Renal cortical epithelial cell (primary cell): Measurements from ENCODE around the gene SERPINA1. TPM values are rescaled to one million over a fixed set of nuclear protein-coding genes. Genes with fewer than 3 reads are reported as not detected.

Source experiments
- DNase-seq: peaks from one replicate; pipeline ENCODE4 v3.0.0-alpha.2; 2011; ENCODE audit warnings: low read depth
- total RNA-seq: library from RNA; depleted of rRNA; stranded (reverse); fragments of >200 nt; gene quantifications from 2 replicates; pipeline ENCODE4 v1.2.3, GENCODE V29; 2014

SERPINA1 gene
- total RNA-seq, 1 donor from 2014 or later, result 137 TPM

DNA sequence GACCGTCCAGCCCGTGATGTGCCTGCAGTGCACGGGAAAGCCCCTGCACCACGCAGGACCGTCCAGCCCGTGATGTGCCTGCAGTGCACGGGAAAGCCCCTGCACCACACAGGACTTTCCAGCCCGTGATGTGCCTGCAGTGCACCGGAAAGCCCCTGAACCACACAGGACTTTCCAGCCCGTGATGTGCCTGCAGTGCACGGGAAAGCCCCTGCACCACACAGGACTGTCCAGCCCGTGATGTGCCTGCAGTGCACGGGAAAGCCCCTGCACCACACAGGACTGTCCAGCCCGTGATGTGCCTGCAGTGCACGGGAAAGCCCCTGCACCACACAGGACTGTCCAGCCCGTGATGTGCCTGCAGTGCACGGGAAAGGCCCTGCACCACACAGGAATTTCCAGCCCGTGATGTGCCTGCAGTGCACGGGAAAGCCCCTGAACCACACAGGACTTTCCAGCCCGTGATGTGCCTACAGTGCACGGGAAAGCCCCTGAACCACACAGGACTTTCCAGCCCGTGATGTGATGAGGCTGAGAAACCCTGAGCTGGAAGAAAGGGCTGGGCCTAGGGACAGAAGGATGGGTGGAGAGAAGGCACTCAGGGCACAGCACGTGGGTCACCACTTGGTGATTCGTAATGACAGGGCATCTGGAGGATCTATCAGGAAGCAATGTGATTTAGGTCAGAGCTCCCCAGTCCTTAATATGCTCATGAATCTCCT, 42.2 kb downstream of the SERPINA1 start:
- DNase-seq, result peak; percentile 72

DNA sequence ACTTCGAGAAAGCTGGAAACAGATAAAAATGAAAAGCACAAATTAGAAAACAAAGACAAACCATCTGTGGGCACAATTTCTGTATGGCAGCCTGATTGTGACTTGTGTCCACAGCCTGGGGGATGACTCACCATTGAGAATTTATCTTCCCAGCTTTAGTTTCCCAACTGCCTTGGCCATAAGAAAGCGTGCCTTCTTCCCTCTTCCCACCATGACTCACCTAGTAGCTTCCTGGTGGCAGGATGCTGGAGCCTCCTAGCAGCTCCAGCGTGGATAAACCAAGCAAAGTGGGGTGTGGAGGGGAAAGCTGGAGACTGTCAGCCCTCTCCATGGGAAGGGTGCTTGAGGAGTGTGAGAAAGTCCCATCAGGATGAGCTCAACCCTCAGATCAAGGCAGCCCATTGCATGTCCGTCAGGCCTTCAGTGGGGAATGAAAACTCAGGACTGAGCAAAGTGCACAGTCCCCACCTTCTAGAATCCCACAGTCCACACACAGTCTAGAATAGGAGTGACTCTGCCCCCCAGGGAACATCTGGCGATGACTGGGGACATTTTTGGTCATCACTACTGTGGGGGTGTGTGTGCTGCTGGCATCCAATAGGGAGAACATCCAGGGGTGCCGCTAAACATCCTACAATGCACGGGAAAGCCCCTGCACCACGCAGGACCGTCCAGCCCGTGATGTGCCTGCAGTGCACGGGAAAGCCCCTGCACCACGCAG, 42.9 kb downstream of the SERPINA1 start:
- peak; percentile 97 for DNase-seq

DNA sequence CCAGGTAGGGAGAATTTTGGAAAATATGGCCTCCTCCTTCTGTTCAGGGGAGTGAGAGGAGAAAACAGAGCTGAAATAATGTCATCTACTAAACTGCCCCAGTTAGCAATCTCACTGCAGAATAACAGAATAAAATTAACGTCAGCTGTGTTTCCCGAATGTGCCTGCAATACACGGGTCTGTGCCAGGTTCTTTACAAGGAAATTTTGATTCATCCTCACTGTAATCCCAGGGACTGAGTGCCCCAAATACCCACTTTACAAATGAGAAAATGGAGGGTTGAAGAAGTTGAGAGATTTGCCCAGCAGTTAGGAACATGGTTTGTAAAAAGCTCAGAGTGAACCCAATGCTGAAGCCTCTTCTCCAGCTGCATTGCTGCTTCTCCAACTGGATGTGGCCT, 44.0 kb downstream of the SERPINA1 start:
- DNase-seq, result no peak

DNA sequence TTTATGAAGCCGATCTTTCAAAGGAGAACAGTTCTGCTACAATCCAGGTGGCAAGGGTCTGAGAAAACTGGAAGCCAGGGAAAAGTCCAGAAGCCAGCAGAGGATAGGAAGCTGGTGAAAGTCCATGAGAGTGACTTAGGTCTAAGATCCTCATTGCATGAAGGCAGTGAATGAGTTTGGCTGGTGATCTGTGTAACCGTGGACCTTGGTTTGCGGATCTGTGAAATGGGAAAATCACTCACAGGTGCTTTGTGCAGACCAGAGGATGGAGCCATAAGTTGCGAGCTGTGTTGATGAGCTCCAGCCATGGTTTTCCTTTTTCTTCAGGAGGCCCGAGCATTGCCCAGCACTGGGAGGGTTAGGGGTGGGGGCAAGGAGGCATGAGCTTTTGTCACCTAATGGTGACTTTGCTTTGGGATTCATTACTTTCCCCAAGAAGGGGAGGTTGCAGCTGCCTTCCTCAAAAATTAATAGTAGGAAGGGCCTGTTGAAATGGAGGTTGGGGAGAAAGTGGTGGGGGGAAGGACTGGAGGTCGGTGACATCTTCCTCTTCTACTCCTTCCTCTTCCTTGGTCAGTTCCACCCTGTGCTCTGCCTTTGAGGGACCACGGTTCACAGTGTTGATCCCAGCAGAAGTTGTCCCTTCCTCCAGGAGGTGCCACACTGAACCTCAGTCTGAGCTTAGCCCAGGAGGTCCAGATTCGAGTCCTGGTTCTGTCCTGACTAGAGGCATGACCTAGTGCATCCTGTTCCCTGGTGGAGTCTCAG, 45.0 kb downstream of the SERPINA1 start:
- no peak for DNase-seq

DNA sequence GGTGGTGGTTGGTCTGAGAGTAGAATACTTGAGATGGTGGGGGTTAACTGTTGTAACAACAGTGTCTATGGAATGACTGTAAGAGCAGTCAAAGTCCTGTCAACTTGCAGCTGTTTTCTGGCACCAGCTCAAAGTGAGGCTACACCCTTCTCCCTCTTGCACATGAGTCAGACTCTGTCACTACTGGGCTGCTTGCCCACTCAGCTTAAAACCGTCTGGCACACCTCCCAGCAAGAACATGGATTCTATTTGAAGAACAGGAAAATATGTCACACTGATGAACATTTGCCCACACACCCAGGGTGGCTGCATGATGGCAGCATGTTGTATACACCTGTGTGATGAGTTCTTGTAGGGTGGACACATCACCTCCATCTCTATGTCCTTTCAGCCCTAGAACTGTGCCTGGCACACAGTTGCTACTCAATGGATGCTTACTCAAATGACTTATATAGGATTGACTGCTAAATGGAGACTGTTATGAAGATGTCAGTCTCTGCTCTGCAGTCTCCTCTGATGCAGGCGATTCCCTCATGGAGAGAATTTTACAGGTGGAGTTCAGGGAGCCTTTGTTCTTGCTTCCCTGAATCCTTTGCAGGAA, 46.0 kb downstream of the SERPINA1 start:
- DNase-seq, result peak; percentile 99

DNA sequence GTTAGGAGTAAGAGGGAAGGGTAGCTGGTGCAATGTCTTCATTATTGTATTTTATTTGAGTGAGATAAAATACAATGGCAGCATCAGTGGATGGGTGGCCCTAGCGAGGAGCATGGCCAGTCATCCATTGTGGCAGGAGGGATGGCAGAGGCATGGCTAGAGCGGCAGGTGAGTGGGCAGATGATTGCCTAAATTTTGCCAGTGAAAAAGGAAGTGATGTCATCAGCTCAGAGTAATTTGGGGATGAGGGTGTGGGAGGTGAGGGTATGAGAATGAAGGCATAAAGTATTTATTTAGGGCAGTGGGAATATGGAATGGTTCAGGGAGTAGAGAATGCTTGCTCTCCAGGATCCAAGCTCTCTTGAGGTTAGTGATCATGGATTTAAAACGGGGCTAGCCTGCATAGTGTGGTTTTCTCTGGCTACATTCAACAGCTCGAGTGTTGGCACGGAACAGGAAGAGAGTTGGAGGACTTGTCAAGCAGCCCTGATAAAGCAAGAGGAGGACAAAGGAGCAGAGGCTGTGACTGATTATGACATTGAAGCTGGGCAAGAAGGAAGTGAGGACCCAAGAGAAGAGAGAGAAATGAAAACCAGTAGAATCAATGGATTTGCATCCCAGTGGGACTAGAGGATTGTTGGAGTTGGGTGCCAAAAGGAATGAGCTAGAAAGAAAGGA, 46.6 kb downstream of the SERPINA1 start:
- no peak for DNase-seq

DNA sequence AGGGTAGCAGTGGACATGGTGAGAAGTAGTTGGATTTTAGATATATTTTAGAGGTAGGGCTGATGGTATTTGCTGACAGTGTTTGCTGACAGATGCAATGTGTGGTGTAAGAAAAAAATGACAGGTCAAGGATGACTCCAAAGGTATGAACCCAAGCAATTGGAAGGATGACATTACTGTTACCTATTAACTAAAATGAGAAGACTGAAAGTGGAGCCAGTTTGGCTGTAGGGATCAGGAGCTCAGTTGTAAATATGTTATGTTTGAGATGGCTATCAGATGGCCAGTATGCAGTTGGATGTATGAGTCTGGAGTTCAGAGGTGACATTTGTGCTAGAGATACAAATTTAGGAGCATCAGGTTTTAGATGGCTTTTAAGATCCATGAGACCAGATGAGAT, 47.9 kb downstream of the SERPINA1 start:
- peak; percentile 24 for DNase-seq

DNA sequence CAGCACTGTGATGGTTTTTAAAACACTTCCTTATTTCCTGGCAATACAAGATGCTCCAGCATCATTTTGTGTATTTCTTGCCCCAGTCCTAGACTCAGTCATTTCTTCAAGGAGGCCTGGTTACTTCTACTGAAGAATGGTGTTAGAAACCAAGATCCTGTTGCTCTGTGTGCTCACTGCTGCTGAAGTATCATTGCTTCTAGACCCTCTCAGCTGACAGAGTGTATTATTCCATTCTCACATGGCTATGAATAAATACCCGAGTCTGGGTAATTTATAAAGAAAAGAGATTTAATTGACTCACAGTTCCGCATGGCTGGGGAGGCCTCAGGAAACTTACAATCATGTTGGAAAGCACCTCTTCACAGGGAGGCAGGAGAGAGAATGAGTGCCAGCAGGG, 50.4 kb downstream of the SERPINA1 start:
- DNase-seq, result no peak

DNA sequence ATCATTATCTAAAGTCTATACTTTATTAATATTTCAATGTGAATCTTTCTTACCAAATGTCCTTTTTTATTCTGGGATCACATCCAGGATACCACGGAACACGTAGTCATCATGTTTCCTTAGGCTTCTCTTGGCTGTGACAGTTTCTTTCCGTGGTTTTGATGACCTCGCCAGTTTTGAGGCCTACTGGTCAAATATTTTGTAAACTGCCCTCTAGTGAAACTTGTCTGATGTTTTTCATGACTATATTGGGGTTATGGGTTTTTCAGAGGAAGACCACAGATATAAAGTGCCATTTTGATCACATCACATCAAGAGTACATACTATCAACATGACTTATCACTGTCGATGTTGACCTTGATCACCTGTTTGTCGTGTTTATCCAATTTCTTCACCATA, 51.1 kb downstream of the SERPINA1 start:
- peak; percentile 16 for DNase-seq

DNA sequence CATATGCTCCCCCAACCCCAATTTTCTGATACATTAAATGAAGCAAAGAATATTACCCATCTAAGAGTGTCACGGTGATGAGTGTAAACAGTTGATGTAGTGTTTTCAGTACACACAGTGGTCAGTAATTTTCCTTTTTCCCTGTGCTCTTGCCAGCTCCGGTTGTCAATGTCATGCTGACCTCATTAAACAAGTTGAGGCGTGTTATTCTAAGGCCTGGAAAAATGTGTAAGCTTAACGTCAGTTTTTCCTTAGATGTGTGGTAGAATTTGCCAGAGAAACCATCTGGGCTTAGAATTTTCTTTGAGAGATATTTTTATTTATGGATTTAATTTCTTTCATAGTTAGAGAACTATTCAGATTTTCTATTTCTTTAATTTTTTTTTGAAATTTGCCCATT, 53.5 kb downstream of the SERPINA1 start:
- peak; percentile 18 for DNase-seq

DNA sequence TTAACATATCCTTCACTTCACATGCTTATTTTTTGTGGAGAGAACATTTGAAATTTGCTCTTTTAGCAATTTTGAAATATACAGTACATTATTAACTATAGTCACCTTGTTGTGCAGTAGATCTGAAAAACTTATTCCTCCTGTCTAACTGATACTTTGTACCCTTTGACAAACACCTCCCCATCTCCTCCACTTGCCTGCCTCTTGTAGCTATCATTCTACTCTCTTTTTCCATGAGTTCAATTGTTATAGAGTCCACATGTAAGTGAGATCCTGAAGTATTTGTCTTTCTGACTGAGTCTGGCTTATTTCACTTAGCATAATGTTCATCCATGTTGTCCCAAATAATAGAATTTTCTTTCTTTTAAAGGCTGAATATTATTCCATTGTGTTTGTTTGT, 55.8 kb downstream of the SERPINA1 start:
- DNase-seq, result no peak

DNA sequence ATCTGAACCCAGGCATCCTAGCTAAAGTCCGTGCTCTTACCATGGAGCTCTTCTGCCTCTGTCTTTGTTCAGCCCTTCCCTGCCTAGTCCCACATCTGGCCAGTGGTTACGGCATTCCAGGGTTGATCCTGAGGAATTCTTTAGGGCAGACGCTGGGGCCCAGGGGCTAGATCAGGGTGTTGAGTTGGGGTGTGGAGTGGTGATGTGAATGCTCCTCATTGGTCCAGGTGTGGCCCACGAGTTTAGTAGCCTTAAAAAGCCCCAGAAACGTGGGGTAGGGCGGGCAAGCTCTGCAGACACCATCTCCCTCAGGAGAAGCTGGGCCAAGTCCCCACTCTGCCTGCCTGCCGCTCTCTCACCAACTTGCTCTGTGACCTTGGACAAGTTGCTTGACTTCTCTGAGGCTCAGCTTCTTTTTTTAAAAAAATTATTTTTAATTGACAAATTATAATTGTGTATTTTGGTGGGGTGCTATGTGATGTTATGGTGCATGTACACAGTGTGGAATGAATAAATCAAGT, 56.3 kb downstream of the SERPINA1 start:
- DNase-seq, result no peak

DNA sequence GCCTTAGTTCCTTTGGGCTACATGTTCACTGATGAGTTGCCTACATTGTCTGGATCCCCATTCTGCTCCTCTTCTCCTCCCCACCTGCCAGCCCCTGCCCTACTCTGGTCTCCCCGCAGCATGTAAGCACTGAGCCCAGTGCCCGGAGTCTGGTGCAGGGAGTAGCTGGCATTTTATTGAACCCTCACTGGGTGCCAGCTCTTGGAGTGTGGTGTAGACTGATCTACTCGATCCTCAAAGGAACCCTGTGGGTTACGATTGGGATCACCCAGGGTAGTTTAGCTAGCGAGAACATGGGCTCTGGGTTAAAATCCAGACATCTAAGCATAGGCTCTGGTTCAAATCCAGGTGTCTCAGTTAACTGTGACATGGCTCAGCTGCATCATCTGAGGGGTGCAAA, 56.9 kb downstream of the SERPINA1 start:
- no peak for DNase-seq

DNA sequence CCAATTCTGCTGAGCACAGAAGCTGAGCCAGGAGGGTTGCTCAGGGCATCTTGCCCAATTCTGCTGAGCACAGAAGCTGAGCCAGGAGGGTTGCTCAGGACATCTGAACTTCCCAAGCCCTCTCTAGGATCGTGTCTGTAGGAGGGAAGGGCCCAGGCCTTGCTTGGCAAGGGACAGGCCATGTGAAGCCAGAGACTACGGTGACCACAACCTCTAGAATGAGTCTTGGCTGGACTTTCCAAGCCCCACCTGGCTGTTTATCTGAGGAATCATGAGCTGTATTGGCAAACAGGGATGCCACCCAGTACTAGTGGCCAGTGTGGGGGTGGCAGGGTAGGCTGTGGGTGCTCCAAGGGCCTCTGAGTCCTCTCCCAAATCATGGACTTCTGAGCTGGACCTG, 57.5 kb downstream of the SERPINA1 start:
- DNase-seq, result no peak

DNA sequence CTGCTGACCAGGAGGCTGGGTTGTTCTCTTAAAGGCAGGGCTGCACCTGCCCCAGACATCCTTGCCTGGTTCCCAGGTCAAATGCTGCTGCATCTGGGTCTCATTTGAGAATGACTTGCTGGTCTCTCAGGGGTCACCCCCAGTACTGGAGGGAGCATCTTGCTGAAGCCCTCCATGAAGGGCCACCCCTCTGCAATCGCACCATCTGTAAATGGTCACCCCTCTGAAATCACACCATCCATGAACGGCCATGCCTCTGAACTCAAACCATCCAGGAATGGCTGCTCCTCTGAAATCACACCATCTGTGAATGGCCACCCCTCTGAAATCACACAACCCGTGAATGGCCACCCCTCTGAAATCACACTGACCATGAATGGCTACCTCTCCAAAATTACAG, 58.0 kb downstream of the SERPINA1 start:
- DNase-seq, result no peak

DNA sequence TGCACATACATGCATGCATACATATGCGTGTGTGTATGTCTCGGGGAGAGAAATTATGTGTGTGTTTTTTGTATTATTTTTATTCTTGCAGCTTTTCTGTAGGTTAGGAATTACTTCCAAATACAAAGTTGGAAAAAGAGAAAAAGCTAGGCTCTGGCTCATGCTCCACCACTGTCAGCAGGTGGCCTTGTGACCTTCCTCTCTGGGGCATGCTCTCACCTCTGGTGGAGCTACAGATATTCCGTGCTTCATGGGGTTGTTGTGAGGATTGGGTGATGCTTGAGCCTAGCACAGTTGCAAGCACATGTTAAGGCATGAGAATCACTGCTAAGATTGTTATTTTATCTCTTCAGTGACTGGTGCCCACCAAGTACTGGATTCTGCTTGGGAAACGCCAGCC, 58.5 kb downstream of the SERPINA1 start:
- DNase-seq, result no peak

DNA sequence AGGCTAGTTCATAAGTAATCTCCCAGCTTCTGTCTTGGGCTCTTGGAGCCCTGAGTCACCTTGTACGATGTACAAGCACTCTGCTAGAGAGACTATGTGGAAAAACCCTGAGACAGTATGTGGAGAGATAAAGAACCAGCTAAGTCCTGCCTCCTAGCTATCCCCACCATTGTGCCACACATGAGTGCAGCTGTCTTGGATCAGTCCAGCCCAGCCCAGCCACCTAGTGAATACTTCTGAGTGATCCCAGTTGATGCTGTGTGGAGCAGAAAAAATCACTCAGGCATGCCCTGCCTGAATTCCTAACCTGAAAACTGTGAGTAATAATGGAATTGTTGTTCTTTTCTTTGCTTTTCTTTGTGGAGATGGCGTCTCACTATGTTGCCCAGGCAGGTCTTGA, 60.2 kb downstream of the SERPINA1 start:
- DNase-seq, result peak; percentile 91
